ENCODE measurements around the gene CBY2.

Gene CBY2

DNA sequence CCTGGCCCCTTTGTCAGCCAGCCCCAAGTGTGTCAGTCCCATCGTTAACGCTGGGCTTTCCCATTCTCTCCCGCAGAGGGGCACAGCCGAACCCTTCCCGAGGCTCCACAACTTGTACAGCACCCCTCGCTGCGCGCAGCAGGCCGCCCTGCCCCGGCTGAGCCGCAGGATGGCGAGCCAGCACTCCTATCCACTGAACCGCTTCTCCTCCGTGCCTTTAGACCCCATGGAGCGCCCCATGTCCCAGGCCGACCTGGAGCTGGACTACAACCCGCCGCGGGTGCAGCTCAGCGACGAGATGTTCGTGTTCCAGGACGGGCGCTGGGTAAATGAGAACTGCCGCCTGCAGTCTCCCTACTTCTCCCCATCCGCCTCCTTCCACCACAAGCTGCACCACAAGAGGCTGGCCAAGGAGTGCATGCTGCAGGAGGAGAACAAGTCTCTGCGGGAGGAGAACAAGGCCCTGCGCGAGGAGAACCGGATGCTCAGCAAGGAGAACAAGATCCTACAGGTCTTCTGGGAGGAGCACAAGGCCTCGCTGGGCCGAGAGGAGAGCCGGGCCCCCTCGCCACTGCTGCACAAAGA, 11.1 kb downstream of the CBY2 start:
- no peak overlapping the region for H3K27ac ChIP-seq
- TF ChIP-seq, protein P1, sequence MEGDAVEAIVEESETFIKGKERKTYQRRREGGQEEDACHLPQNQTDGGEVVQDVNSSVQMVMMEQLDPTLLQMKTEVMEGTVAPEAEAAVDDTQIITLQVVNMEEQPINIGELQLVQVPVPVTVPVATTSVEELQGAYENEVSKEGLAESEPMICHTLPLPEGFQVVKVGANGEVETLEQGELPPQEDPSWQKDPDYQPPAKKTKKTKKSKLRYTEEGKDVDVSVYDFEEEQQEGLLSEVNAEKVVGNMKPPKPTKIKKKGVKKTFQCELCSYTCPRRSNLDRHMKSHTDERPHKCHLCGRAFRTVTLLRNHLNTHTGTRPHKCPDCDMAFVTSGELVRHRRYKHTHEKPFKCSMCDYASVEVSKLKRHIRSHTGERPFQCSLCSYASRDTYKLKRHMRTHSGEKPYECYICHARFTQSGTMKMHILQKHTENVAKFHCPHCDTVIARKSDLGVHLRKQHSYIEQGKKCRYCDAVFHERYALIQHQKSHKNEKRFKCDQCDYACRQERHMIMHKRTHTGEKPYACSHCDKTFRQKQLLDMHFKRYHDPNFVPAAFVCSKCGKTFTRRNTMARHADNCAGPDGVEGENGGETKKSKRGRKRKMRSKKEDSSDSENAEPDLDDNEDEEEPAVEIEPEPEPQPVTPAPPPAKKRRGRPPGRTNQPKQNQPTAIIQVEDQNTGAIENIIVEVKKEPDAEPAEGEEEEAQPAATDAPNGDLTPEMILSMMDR (IDR thresholded peaks at IDR 0.05) = no peak
- no peak overlapping the region for H3K4me3 ChIP-seq (ENCODE audit: low read depth in 1 of 2, low read length in 1 of 2)
- no peaks in the 10 kb centered on the region for H3K9me3 ChIP-seq
- H3K27me3 ChIP-seq = no peaks in the 10 kb centered on the region
- H3K36me3 ChIP-seq = no peaks in the 10 kb centered on the region
- H3K4me1 ChIP-seq (ENCODE audit: control insufficient read depth in 1 of 2, insufficient read depth in 1 of 2, low read depth in 1 of 2, low read length in 1 of 2) = no peaks in the 10 kb centered on the region

DNA sequence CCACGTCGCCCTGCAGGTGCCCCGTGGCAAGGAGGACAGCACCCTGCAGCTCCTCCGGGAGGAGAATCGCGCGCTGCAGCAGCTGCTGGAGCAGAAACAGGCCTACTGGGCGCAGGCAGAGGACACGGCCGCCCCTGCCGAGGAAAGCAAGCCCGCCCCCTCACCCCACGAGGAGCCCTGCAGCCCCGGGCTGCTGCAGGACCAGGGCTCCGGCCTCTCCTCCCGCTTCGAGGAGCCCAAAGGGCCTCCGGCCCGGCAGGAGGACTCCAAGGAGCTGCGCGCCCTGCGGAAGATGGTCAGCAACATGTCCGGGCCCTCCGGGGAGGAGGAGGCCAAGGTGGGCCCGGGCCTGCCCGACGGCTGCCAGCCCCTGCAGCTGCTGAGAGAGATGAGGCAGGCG, 11.6 kb downstream of the CBY2 start:
- Histone ChIP-seq H3K36me3 (no peaks in the 10 kb centered on the region), H3K27ac (no peak overlapping the region), H3K27me3 (no peaks in the 10 kb centered on the region), H3K4me1 (ENCODE audit: control insufficient read depth in 1 of 2, insufficient read depth in 1 of 2, low read depth in 1 of 2, low read length in 1 of 2) (no peaks in the 10 kb centered on the region), H3K4me3 (ENCODE audit: low read depth in 1 of 2, low read length in 1 of 2) (no peak overlapping the region), H3K9me3 (no peaks in the 10 kb centered on the region)
- TF ChIP-seq, protein P1 (IDR thresholded peaks at IDR 0.05) = no peak

DNA sequence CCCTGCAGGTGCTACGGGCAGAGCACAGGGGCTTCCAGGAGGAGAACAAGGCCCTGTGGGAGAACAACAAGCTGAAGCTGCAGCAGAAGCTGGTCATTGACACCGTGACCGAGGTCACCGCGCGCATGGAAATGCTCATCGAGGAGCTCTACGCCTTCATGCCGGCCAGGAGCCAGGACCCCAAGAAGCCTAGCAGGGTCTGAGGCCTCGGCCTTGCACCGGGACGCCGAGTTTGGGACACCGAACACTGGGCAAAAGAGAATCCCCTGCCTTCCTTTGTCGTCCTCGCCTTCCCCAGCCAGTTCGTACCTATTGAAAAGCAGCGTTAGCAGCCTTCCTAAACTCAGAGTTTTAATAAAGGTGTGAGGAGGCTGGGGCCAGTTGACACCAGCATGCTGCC, 12.1 kb downstream of the CBY2 start:
- Histone ChIP-seq H3K4me3 (ENCODE audit: low read depth in 1 of 2, low read length in 1 of 2) (no peak overlapping the region), H3K27me3 (no peaks in the 10 kb centered on the region), H3K36me3 (no peaks in the 10 kb centered on the region), H3K4me1 (ENCODE audit: control insufficient read depth in 1 of 2, insufficient read depth in 1 of 2, low read depth in 1 of 2, low read length in 1 of 2) (no peaks in the 10 kb centered on the region), H3K27ac (no peak overlapping the region), H3K9me3 (no peaks in the 10 kb centered on the region)
- TF ChIP-seq, protein P1 (IDR thresholded peaks at IDR 0.05) = no peak

DNA sequence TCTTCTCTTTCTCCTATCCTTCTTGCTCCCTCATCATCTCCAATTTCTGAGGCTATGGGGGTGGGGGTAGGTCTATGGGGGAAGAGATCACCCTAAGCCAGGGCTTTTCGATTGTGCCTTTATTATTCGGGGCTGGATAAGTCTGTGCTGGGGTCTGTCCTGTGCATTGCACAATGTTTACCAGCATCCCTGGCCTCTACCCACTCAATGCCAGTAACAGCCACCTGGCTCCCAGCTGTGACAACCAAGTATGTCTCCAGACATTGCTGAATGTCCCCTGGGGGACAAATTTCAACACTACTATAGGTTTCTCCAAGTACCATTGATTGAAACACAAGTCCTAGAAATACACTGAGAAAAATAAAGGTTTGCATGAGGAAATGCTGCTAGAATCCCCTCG, 13.2 kb downstream of the CBY2 start:
- H3K36me3 ChIP-seq = no peaks in the 10 kb centered on the region
- H3K27ac ChIP-seq = no peak overlapping the region
- TF ChIP-seq, protein P1 (IDR thresholded peaks at IDR 0.05) = no peak
- H3K4me1 ChIP-seq (ENCODE audit: control insufficient read depth in 1 of 2, insufficient read depth in 1 of 2, low read depth in 1 of 2, low read length in 1 of 2) = no peaks in the 10 kb centered on the region
- H3K4me3 ChIP-seq (ENCODE audit: low read depth in 1 of 2, low read length in 1 of 2) = no peak overlapping the region
- no peaks in the 10 kb centered on the region for H3K9me3 ChIP-seq
- no peaks in the 10 kb centered on the region for H3K27me3 ChIP-seq

DNA sequence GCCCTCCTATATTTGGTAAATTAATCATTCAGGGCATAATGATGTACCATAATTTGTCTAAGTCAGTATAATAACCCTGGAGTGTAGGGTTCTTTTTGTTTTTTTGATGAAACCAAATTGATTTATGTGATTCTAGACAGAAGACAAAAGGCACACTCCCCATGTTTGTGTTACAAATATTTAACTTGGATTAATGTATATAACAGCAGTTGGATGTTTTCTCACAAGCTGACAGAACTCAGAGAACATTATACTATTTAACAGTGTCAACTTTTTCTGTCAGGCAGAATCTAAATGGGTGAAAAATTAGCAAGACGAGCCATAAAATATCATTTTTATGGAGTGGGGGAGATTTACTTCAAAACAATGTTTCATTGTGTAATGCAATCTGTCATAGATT, 15.2 kb downstream of the CBY2 start:
- TF ChIP-seq, protein P1 (IDR thresholded peaks at IDR 0.05) = no peak
- H3K4me3 ChIP-seq (ENCODE audit: low read depth in 1 of 2, low read length in 1 of 2) = no peak overlapping the region
- no peak overlapping the region for H3K27ac ChIP-seq
- no peaks in the 10 kb centered on the region for H3K4me1 ChIP-seq (ENCODE audit: control insufficient read depth in 1 of 2, insufficient read depth in 1 of 2, low read depth in 1 of 2, low read length in 1 of 2)
- H3K36me3 ChIP-seq = no peaks in the 10 kb centered on the region
- H3K9me3 ChIP-seq = no peaks in the 10 kb centered on the region
- no peaks in the 10 kb centered on the region for H3K27me3 ChIP-seq

DNA sequence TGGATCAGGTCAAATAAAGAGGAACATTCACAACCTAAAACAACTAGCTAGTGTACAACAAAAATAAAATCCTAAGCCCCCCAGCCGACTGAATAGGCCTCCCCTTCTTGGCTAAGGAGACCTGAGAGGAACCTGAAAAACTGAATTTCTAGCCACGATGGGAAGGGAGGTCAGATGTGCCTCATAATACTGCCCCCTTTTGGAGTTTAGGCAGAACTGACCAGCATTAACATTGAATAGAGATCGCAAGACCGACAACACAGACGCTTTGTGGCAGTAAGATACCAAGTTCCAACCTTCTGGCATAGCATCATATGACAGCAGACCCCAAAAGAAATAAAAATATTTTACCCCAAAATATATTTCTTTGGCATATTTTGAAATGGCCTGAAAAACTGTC, 15.9 kb downstream of the CBY2 start:
- Histone ChIP-seq H3K4me1 (ENCODE audit: control insufficient read depth in 1 of 2, insufficient read depth in 1 of 2, low read depth in 1 of 2, low read length in 1 of 2) (no peaks in the 10 kb centered on the region), H3K36me3 (no peaks in the 10 kb centered on the region), H3K27me3 (no peaks in the 10 kb centered on the region), H3K9me3 (no peaks in the 10 kb centered on the region), H3K4me3 (ENCODE audit: low read depth in 1 of 2, low read length in 1 of 2) (no peak overlapping the region), H3K27ac (no peak overlapping the region)
- TF ChIP-seq, protein P1 (IDR thresholded peaks at IDR 0.05) = no peak
